DMS79 (cell line): ENCODE data around the gene ALDH3B2.
"Not testable (repeated sequence)": the region's sequence is repeated elsewhere in the genome, so short reads cannot be mapped to it uniquely, and the experiment has no call there.

ENCODE experiments used
- DNase-seq: peaks from one replicate; lab custom pipeline; 2025; lab: John Stamatoyannopoulos, UW

ALDH3B2 gene

GRCh38 chr11:67674442-67674871, at the start of gene ALDH3B2:
TSS of gene ALDH3B2 (minus strand) at chr11:67674623. CDS start at chr11:67666935, 7,688 bp downstream.
- DNase-seq: no peak

GRCh38 chr11:67723036-67723435, 48.6 kb upstream of the ALDH3B2 start:
- DNase-seq: not testable (repeated sequence)

- DNase-seq: not testable (repeated sequence)
Measured at GRCh38 chr11:67716226-67716625, 41.8 kb upstream of the ALDH3B2 start.

GRCh38 chr11:67715801-67716200, 41.4 kb upstream of the ALDH3B2 start:
- not testable (repeated sequence) for DNase-seq

- DNase-seq: not testable (repeated sequence)
Measured at GRCh38 chr11:67713892-67714509, 39.6 kb upstream of the ALDH3B2 start.

- not testable (repeated sequence) for DNase-seq
Measured at GRCh38 chr11:67711676-67712075, 37.3 kb upstream of the ALDH3B2 start.

GRCh38 chr11:67711212-67711611, 36.8 kb upstream of the ALDH3B2 start:
- DNase-seq: not testable (repeated sequence)

GRCh38 chr11:67709806-67710205, 35.4 kb upstream of the ALDH3B2 start:
- not testable (repeated sequence) for DNase-seq

- DNase-seq: no peak
Measured at GRCh38 chr11:67705264-67705663, 30.8 kb upstream of the ALDH3B2 start.

GRCh38 chr11:67704524-67704923, 30.1 kb upstream of the ALDH3B2 start:
- DNase-seq: no peak

- DNase-seq: not testable (repeated sequence)
Measured at GRCh38 chr11:67703709-67704108, 29.3 kb upstream of the ALDH3B2 start.

- DNase-seq: no peak
Measured at GRCh38 chr11:67700548-67701262, 26.3 kb upstream of the ALDH3B2 start.

- no peak for DNase-seq
Measured at GRCh38 chr11:67700141-67700540, 25.7 kb upstream of the ALDH3B2 start.

- DNase-seq: no peak
Measured at GRCh38 chr11:67699521-67699920, 25.1 kb upstream of the ALDH3B2 start.

- DNase-seq: no peak
Measured at GRCh38 chr11:67698247-67698646, 23.8 kb upstream of the ALDH3B2 start.

GRCh38 chr11:67697846-67698245, 23.4 kb upstream of the ALDH3B2 start:
- DNase-seq: no peak

GRCh38 chr11:67696998-67697397, 22.6 kb upstream of the ALDH3B2 start:
- no peak for DNase-seq

GRCh38 chr11:67695606-67696005, 21.2 kb upstream of the ALDH3B2 start:
- DNase-seq: no peak

GRCh38 chr11:67694875-67695555, 20.6 kb upstream of the ALDH3B2 start:
- DNase-seq: no peak

GRCh38 chr11:67691149-67691548, 16.7 kb upstream of the ALDH3B2 start:
- no peak for DNase-seq

- no peak for DNase-seq
Measured at GRCh38 chr11:67689178-67689577, 14.8 kb upstream of the ALDH3B2 start.

GRCh38 chr11:67687986-67688385, 13.6 kb upstream of the ALDH3B2 start:
- DNase-seq: no peak
